ENCODE data around the gene GMPR2.

DNA sequence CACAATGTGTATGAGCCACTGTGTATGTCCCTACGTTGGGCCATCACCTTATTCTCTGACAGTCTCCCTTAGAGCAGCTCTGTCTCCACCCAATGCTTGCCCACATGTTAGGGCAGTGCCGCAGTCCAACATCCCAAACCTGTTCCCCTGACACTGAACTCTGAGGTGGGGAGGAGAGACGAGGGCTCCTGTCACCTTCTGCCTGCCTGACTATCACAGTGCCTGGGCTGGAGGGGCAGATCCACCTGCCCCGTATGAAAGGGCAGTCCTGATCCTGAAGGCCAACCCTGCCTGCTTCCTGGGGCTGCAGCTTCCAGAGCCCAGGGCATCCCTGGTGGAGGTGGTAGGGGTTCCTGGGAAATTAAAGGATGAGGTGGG, 28.0 kb downstream of the GMPR2 start:
- TF ChIP-seq, protein P1, sequence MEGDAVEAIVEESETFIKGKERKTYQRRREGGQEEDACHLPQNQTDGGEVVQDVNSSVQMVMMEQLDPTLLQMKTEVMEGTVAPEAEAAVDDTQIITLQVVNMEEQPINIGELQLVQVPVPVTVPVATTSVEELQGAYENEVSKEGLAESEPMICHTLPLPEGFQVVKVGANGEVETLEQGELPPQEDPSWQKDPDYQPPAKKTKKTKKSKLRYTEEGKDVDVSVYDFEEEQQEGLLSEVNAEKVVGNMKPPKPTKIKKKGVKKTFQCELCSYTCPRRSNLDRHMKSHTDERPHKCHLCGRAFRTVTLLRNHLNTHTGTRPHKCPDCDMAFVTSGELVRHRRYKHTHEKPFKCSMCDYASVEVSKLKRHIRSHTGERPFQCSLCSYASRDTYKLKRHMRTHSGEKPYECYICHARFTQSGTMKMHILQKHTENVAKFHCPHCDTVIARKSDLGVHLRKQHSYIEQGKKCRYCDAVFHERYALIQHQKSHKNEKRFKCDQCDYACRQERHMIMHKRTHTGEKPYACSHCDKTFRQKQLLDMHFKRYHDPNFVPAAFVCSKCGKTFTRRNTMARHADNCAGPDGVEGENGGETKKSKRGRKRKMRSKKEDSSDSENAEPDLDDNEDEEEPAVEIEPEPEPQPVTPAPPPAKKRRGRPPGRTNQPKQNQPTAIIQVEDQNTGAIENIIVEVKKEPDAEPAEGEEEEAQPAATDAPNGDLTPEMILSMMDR (IDR thresholded peaks at IDR 0.05) = no peak
- TF ChIP-seq POLR2A (IDR thresholded peaks at IDR 0.05) = no peak

Data from thyroid gland (tissue), 4 donors.